ENCODE measurements around the gene TRPM2. TPM values are rescaled to one million over a fixed set of nuclear protein-coding genes. Genes with fewer than 3 reads are reported as not detected.

Gene TRPM2
- total RNA-seq, 1 donor from 2014 or later: not detected

GRCh38 chr21:44424608-44425306 lies 71.3 kb downstream of the TRPM2 start:
- no peaks in the 10 kb centered on the region for H3K27me3 Mint-ChIP-seq (ENCODE audit: unreplicated experiment)
- no peak overlapping the region for H3K27ac Mint-ChIP-seq (ENCODE audit: unreplicated experiment)
- peak; percentile 83 for DNase-seq (ENCODE audit: extremely low spot score, unreplicated experiment)
- TF ChIP-seq, protein P1, sequence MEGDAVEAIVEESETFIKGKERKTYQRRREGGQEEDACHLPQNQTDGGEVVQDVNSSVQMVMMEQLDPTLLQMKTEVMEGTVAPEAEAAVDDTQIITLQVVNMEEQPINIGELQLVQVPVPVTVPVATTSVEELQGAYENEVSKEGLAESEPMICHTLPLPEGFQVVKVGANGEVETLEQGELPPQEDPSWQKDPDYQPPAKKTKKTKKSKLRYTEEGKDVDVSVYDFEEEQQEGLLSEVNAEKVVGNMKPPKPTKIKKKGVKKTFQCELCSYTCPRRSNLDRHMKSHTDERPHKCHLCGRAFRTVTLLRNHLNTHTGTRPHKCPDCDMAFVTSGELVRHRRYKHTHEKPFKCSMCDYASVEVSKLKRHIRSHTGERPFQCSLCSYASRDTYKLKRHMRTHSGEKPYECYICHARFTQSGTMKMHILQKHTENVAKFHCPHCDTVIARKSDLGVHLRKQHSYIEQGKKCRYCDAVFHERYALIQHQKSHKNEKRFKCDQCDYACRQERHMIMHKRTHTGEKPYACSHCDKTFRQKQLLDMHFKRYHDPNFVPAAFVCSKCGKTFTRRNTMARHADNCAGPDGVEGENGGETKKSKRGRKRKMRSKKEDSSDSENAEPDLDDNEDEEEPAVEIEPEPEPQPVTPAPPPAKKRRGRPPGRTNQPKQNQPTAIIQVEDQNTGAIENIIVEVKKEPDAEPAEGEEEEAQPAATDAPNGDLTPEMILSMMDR (IDR thresholded peaks at IDR 0.05): no peak
- peaks cover 2% of the 10 kb centered on the region for H3K9me3 Mint-ChIP-seq (ENCODE audit: unreplicated experiment)
- H3K4me1 Mint-ChIP-seq (ENCODE audit: unreplicated experiment): no peaks in the 10 kb centered on the region
- H3K4me3 Mint-ChIP-seq (ENCODE audit: unreplicated experiment): no peak overlapping the region
- no peaks in the 10 kb centered on the region for H3K36me3 Mint-ChIP-seq (ENCODE audit: unreplicated experiment)

DNA sequence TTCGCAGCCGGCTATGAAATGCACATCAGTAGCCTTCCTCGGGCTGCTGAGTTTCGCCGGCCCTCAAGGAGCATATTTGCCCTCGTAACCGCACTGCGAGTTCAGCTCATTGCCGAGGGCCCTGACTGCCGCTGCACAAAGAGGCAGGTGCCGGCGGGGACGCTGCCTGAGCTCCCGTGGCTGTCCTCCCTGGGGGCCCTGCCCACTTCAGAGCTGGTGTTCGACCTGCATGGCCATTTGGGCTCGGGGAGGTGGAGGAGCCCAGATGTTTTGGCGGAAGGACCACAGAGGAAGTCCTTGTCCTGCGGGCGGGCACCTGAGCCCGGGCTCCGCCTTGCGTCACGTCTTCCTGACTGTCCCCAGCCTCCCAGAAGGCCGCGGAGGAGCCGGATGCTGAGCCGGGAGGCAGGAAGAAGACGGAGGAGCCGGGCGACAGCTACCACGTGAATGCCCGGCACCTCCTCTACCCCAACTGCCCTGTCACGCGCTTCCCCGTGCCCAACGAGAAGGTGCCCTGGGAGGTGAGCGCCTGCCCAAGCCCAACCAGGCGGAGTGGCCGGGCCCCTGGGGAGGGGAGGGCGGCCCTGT lies 72.0 kb downstream of the TRPM2 start:
- Mint-ChIP-seq H3K36me3 (ENCODE audit: unreplicated experiment) (no peaks in the 10 kb centered on the region), H3K4me1 (ENCODE audit: unreplicated experiment) (no peaks in the 10 kb centered on the region), H3K27ac (ENCODE audit: unreplicated experiment) (no peak overlapping the region), H3K27me3 (ENCODE audit: unreplicated experiment) (no peaks in the 10 kb centered on the region), H3K9me3 (ENCODE audit: unreplicated experiment) (peaks cover 6% of the 10 kb centered on the region), H3K4me3 (ENCODE audit: unreplicated experiment) (no peak overlapping the region)
- TF ChIP-seq, protein P1 (IDR thresholded peaks at IDR 0.05): no peak
- DNase-seq (ENCODE audit: extremely low spot score, unreplicated experiment): peak; percentile 80

DNA sequence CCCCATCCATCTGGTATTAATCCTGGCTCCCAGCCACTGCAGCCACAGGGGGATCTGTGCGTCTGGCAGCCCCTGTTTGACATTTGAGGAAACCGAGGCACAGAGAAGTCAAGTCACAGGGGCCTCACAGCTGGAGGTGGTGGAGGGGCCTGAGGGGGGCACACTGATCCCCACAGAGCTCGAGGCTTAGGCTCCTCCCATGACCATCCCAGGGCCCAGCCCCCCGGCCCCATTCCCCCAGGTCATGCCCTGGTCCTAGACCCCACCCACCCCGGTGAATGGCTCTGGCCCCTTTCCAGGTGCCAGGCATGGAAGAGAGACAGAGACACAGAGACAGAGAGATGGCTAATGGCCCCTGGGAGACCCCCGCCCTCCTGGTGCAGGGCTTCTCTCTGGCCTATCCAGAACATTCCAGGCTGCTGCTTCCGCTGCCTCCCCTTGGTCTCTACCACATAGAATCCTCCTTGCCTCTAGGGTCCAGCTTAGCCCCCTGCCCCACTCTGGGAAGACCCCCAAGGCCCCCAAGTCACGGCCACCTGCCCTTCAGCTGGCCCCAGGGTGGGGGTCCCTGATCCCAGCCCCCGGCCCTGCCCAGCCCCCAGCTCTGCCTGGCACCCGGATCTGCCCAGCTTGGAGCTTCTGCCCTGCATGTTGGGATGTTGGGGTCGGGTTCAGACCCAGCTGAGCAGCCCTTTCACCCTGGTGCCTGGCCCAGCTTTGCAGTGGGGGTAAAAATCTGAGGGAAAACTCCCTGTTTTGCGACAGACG lies 72.7 kb downstream of the TRPM2 start:
- TF ChIP-seq, protein P1 (IDR thresholded peaks at IDR 0.05): no peak
- Mint-ChIP-seq H3K9me3 (ENCODE audit: unreplicated experiment) (peaks cover 10% of the 10 kb centered on the region), H3K27ac (ENCODE audit: unreplicated experiment) (no peak overlapping the region), H3K27me3 (ENCODE audit: unreplicated experiment) (no peaks in the 10 kb centered on the region), H3K36me3 (ENCODE audit: unreplicated experiment) (no peaks in the 10 kb centered on the region), H3K4me3 (ENCODE audit: unreplicated experiment) (no peak overlapping the region), H3K4me1 (ENCODE audit: unreplicated experiment) (no peaks in the 10 kb centered on the region)
- peak; percentile 83 for DNase-seq (ENCODE audit: extremely low spot score, unreplicated experiment)

- Mint-ChIP-seq H3K27me3 (ENCODE audit: unreplicated experiment) (no peaks in the 10 kb centered on the region), H3K4me1 (ENCODE audit: unreplicated experiment) (no peaks in the 10 kb centered on the region), H3K27ac (ENCODE audit: unreplicated experiment) (no peak overlapping the region), H3K9me3 (ENCODE audit: unreplicated experiment) (peaks cover 11% of the 10 kb centered on the region), H3K4me3 (ENCODE audit: unreplicated experiment) (no peak overlapping the region), H3K36me3 (ENCODE audit: unreplicated experiment) (no peaks in the 10 kb centered on the region)
- DNase-seq (ENCODE audit: extremely low spot score, unreplicated experiment): peak; percentile 70
- TF ChIP-seq, protein P1 (IDR thresholded peaks at IDR 0.05): no peak
Observed at GRCh38 chr21:44426663-44427191, 73.3 kb downstream of the TRPM2 start.

Data from osteocyte (in vitro differentiated cells).